Endothelial cell of umbilical vein (primary cell): ENCODE measurements around the gene AKT3.

Experiments used
- EZH2 ChIP-seq: IDR thresholded peaks from 2 replicates; pipeline ENCODE4 v1.6.1; 2012; ENCODE audit warnings: borderline replicate concordance, low read depth, mild to moderate bottlenecking, moderate library complexity, low read length, inconsistent platforms; ENCODE audit not compliant: severe bottlenecking
- FOS ChIP-seq: IDR thresholded peaks from 2 replicates; pipeline ENCODE4 v1.6.1; 2011; ENCODE audit warnings: mild to moderate bottlenecking, low read length, moderate library complexity, borderline replicate concordance; ENCODE audit not compliant: insufficient read depth
- JUN ChIP-seq: IDR thresholded peaks from 2 replicates; pipeline ENCODE4 v1.6.1; 2011; ENCODE audit warnings: borderline replicate concordance, low read depth; ENCODE audit not compliant: insufficient read length, insufficient read depth
- MYC ChIP-seq: IDR thresholded peaks from one replicate; pipeline ENCODE4 v1.6.1; 2011; ENCODE audit warnings: mild to moderate bottlenecking, low read depth, low read length
- POLR2A ChIP-seq: IDR thresholded peaks from 2 replicates; pipeline ENCODE4 v1.6.1; 2012; ENCODE audit warnings: low read depth, mild to moderate bottlenecking, control low read depth, low read length
- POLR2AphosphoS5 ChIP-seq: IDR thresholded peaks from 2 replicates; pipeline ENCODE4 v1.6.1; 2012; ENCODE audit warnings: low read depth, mild to moderate bottlenecking, control low read depth, low read length, moderate library complexity; ENCODE audit not compliant: insufficient read depth
- TF ChIP-seq, protein P1 (sequence below), 2 donors: IDR thresholded peaks; 1 replicate in 1 of 2; 2 replicates in 1 of 2; pipeline ENCODE4 v1.5.1; 2011; ENCODE audit warnings: low read length in 2 of 2, mild to moderate bottlenecking in 2 of 2, moderate library complexity in 2 of 2, control low read depth in 1 of 2, inconsistent platforms in 1 of 2, low read depth in 1 of 2; ENCODE audit not compliant: insufficient read depth in 1 of 2; ENCODE audit errors: extremely low read depth in 1 of 2

DNA sequence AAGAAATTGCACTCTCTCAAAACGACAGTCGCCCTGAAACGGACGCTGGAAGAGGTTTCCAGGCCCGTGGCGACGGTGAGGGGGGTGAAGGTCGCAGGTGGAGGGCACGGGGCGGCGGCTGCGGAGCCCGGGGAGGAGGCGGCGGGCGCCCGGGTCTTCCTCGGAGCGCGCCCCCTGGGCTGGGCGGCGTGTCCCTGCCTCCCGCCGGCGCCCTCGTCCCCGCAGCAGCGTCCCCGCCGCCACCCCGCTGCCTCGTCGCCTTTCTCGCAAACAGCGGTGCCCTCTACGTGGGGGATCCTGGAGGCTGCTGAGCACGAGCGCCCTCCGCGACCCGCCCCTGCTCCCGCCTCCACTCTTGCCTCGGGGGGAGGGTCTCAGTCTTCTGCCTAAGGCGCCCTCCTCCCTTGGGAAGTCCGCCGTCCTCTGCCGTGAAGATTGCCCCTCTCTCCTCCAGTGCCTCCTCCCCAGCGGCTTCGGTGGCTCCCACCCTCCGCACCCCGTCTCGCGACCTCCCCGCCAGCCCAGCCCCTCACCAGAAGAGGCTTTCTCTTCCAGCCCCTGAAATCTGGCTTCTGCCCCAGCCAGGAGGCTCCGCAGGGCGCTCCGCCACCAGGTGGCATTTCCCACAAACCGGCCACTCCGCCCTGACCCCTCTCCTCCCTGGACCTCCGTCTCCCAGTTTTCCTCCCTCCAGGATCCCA is 366.8 kb downstream of the AKT3 start:
- TF ChIP-seq MYC (no peak), EZH2 (no peak), POLR2AphosphoS5 (peak; percentile 23), JUN (no peak), POLR2A (no peak), FOS (no peak)
- TF ChIP-seq, protein P1, sequence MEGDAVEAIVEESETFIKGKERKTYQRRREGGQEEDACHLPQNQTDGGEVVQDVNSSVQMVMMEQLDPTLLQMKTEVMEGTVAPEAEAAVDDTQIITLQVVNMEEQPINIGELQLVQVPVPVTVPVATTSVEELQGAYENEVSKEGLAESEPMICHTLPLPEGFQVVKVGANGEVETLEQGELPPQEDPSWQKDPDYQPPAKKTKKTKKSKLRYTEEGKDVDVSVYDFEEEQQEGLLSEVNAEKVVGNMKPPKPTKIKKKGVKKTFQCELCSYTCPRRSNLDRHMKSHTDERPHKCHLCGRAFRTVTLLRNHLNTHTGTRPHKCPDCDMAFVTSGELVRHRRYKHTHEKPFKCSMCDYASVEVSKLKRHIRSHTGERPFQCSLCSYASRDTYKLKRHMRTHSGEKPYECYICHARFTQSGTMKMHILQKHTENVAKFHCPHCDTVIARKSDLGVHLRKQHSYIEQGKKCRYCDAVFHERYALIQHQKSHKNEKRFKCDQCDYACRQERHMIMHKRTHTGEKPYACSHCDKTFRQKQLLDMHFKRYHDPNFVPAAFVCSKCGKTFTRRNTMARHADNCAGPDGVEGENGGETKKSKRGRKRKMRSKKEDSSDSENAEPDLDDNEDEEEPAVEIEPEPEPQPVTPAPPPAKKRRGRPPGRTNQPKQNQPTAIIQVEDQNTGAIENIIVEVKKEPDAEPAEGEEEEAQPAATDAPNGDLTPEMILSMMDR (IDR thresholded peaks at IDR 0.05; ENCODE audit: extremely low read depth in 1 of 2, insufficient read depth in 1 of 2, low read depth in 1 of 2, low read length in 2 of 2), result no peak
